ENCODE measurements around the gene GRIFIN.

The GRIFIN gene

GRCh38 chr7:2475678-2476015 lies 551 bp downstream of the GRIFIN start:
- Histone ChIP-seq H3K27ac (ENCODE audit: low read depth, low read length) (no peak overlapping the region), H3K4me2 (ENCODE audit: low read length) (no peak overlapping the region), H3K4me1 (ENCODE audit: control insufficient read depth, low read length) (peaks cover 7% of the 10 kb centered on the region; the same call in 1 of the 2 replicates), H3K9me3 (ENCODE audit: control insufficient read depth, insufficient read depth, low read length) (no peaks in the 10 kb centered on the region), H3K4me3 (ENCODE audit: low read length) (no peak overlapping the region), H3K36me3 (ENCODE audit: control insufficient read depth, low read length) (no peaks in the 10 kb centered on the region), H3K79me2 (ENCODE audit: control insufficient read depth, low read length) (no peaks in the 10 kb centered on the region), H4K20me1 (ENCODE audit: control insufficient read depth, insufficient read depth, low read depth, low read length) (no peaks in the 10 kb centered on the region; the same call in 1 of the 2 replicates), H3K9me2 (replicated peaks; ENCODE audit: control insufficient read depth, low read length) (no peaks in the 10 kb centered on the region), H3F3A (ENCODE audit: control insufficient read depth, insufficient read depth) (no peaks in the 10 kb centered on the region), H3K27me3 (ENCODE audit: control insufficient read depth, low read length) (peaks cover 7% of the 10 kb centered on the region; the same call in 1 of the 2 replicates)
- TF ChIP-seq EZH2phosphoT487 (IDR thresholded peaks at IDR 0.05; ENCODE audit: borderline replicate concordance, low read length) (no peak), CTCF (IDR thresholded peaks at IDR 0.05; ENCODE audit: low read depth, low read length, poor library complexity, severe bottlenecking) (no peak)

GRCh38 chr7:2474813-2475677 lies 1.2 kb downstream of the GRIFIN start:
- Histone ChIP-seq H3K9me2 (replicated peaks; ENCODE audit: control insufficient read depth, low read length) (no peaks in the 10 kb centered on the region), H3K4me3 (ENCODE audit: low read length) (no peak overlapping the region), H3K36me3 (ENCODE audit: control insufficient read depth, low read length) (no peaks in the 10 kb centered on the region), H4K20me1 (ENCODE audit: control insufficient read depth, insufficient read depth, low read depth, low read length) (no peaks in the 10 kb centered on the region; the same call in 1 of the 2 replicates), H3K4me2 (ENCODE audit: low read length) (no peak overlapping the region), H3K79me2 (ENCODE audit: control insufficient read depth, low read length) (no peaks in the 10 kb centered on the region), H3K4me1 (ENCODE audit: control insufficient read depth, low read length) (peaks cover 7% of the 10 kb centered on the region; the same call in 1 of the 2 replicates), H3K27me3 (ENCODE audit: control insufficient read depth, low read length) (peaks cover 9% of the 10 kb centered on the region; the same call in 1 of the 2 replicates), H3F3A (ENCODE audit: control insufficient read depth, insufficient read depth) (no peaks in the 10 kb centered on the region), H3K27ac (ENCODE audit: low read depth, low read length) (no peak overlapping the region), H3K9me3 (ENCODE audit: control insufficient read depth, insufficient read depth, low read length) (no peaks in the 10 kb centered on the region)
- TF ChIP-seq CTCF (IDR thresholded peaks at IDR 0.05; ENCODE audit: low read depth, low read length, poor library complexity, severe bottlenecking) (no peak), EZH2phosphoT487 (IDR thresholded peaks at IDR 0.05; ENCODE audit: borderline replicate concordance, low read length) (no peak)

- H4K20me1 ChIP-seq (ENCODE audit: control insufficient read depth, insufficient read depth, low read depth, low read length), result no peaks in the 10 kb centered on the region
Measured at GRCh38 chr7:2474224-2474623, 2.0 kb downstream of the GRIFIN start.

More at GRCh38 chr7:2474224-2474623, 2.0 kb downstream of the GRIFIN start:
- Histone ChIP-seq H3K9me2 (replicated peaks; ENCODE audit: control insufficient read depth, low read length) (no peaks in the 10 kb centered on the region), H3K27ac (ENCODE audit: low read depth, low read length) (no peak overlapping the region), H3K4me2 (ENCODE audit: low read length) (no peak overlapping the region), H3K4me1 (ENCODE audit: control insufficient read depth, low read length) (peaks cover 7% of the 10 kb centered on the region; the same call in 1 of the 2 replicates), H3K4me3 (ENCODE audit: low read length) (no peak overlapping the region), H3K27me3 (ENCODE audit: control insufficient read depth, low read length) (peaks cover 9% of the 10 kb centered on the region; the same call in 1 of the 2 replicates), H3F3A (ENCODE audit: control insufficient read depth, insufficient read depth) (no peaks in the 10 kb centered on the region), H3K36me3 (ENCODE audit: control insufficient read depth, low read length) (no peaks in the 10 kb centered on the region), H3K79me2 (ENCODE audit: control insufficient read depth, low read length) (no peaks in the 10 kb centered on the region), H3K9me3 (ENCODE audit: control insufficient read depth, insufficient read depth, low read length) (no peaks in the 10 kb centered on the region)
- TF ChIP-seq EZH2phosphoT487 (IDR thresholded peaks at IDR 0.05; ENCODE audit: borderline replicate concordance, low read length), result no peak
